IPS-18a (cell line): ENCODE data around the gene PSMB11.
"Not testable (repeated sequence)": the region's sequence is repeated elsewhere in the genome, so short reads cannot be mapped to it uniquely, and the experiment has no call there.

Experiments
- H3K27ac ChIP-seq: one replicate; pipeline ENCODE4 v1.5.1; 2013; ENCODE audit warnings: low read length
- H3K27me3 ChIP-seq: one replicate; pipeline ENCODE4 v1.6.1; 2013; ENCODE audit warnings: mild to moderate bottlenecking, low read length; ENCODE audit not compliant: control insufficient read depth, insufficient read depth
- H3K36me3 ChIP-seq: one replicate; pipeline ENCODE4 v1.6.1; 2013; ENCODE audit warnings: low read depth, low read length; ENCODE audit not compliant: control insufficient read depth
- H3K4me1 ChIP-seq: one replicate; pipeline ENCODE4 v1.6.1; 2013; ENCODE audit warnings: low read depth, low read length; ENCODE audit not compliant: control insufficient read depth
- H3K4me3 ChIP-seq: one replicate; pipeline ENCODE4 v1.5.1; 2013; ENCODE audit warnings: low read length
- H3K9ac ChIP-seq: one replicate; pipeline ENCODE4 v1.6.1; 2013; ENCODE audit warnings: mild to moderate bottlenecking, low read length, moderate library complexity
- H3K9me3 ChIP-seq: one replicate; pipeline ENCODE4 v1.6.1; 2013; ENCODE audit warnings: low read depth, low read length; ENCODE audit not compliant: control insufficient read depth

Gene PSMB11, protein sequence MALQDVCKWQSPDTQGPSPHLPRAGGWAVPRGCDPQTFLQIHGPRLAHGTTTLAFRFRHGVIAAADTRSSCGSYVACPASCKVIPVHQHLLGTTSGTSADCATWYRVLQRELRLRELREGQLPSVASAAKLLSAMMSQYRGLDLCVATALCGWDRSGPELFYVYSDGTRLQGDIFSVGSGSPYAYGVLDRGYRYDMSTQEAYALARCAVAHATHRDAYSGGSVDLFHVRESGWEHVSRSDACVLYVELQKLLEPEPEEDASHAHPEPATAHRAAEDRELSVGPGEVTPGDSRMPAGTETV

DNA sequence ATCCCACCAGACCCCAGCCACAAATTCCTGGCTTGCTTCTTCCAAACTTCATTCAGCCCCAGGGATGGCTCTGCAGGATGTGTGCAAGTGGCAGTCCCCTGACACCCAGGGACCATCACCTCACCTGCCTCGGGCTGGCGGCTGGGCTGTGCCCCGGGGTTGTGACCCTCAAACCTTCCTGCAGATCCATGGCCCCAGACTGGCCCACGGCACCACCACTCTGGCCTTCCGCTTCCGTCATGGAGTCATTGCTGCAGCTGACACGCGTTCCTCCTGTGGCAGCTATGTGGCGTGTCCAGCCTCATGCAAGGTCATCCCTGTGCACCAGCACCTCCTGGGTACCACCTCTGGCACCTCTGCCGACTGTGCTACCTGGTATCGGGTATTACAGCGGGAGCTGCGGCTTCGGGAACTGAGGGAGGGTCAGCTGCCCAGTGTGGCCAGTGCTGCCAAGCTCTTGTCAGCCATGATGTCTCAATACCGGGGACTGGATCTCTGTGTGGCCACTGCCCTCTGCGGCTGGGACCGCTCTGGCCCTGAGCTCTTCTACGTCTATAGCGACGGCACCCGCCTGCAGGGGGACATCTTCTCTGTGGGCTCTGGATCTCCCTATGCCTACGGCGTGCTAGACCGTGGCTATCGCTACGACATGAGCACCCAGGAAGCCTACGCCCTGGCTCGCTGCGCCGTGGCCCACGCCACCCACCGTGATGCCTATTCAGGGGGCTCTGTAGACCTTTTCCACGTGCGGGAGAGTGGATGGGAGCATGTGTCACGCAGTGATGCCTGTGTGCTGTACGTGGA, at the start of gene PSMB11:
Gene PSMB11 (plus strand): TSS at position 51 of the 804 bp plus-strand sequence. CDS start 14 bp downstream, at position 65.
- no peaks in the 10 kb centered on the region for H3K27me3 ChIP-seq
- H3K9me3 ChIP-seq = no peaks in the 10 kb centered on the region
- H3K4me1 ChIP-seq = peaks cover 3% of the 10 kb centered on the region
- no peak within 1 kb of the TSS for H3K9ac ChIP-seq
- no peak within 1 kb of the TSS for H3K27ac ChIP-seq
- H3K36me3 ChIP-seq = no peaks in the 10 kb centered on the region
- H3K4me3 ChIP-seq = no peak within 1 kb of the TSS

DNA sequence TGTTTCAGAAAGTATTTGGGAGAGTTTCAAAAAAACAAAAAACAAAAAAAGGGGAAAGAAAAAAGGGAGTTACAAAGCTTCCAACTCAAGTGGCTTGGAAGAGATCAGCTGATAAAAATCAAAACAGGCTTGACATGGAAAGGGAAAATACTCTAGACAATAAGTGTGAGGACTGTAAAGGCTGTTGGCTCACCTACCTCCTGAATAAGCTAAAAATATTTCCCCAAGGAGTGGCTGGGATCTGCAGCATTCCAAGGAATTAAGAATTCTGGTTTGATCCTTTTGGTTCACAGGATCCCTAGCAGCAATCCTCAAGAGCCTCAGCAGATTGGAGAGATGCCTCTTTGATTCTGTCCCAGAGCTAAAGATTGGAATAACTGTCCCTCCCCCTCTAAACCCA, 48.5 kb upstream of the PSMB11 start:
- no peaks in the 10 kb centered on the region for H3K9me3 ChIP-seq
- H3K4me1 ChIP-seq = peaks cover 4% of the 10 kb centered on the region
- H3K4me3 ChIP-seq = no peak overlapping the region
- H3K27ac ChIP-seq = no peak overlapping the region
- no peak overlapping the region for H3K9ac ChIP-seq
- H3K27me3 ChIP-seq = no peaks in the 10 kb centered on the region
- H3K36me3 ChIP-seq = no peaks in the 10 kb centered on the region

DNA sequence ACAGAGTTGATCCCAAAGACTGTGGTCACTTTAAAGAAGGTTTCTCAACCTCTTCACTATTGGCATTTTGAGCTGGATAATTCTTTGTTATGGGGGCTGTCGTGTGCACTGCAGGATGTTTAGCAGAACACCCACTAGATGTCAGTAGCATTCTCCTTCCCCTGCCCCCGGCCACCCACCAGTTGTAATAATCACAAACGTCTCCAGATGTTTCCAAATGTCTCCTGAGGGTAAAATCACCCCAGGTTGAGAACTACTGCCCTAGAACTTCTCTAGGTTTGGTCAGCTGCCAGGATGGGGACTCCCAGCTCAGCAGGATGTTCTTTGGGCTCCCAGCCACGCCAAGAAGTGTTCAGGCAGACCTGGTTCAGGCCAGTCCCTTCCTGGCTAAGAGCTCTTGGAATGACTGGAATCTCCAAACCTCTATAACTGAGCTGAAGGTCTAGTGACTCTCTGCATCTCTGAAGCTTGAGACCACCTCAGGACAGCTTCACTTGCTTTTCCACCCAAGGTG, 47.2 kb upstream of the PSMB11 start:
- Histone ChIP-seq H3K27me3 (no peaks in the 10 kb centered on the region), H3K4me3 (no peak overlapping the region), H3K9ac (no peak overlapping the region), H3K36me3 (no peaks in the 10 kb centered on the region), H3K27ac (no peak overlapping the region), H3K9me3 (no peaks in the 10 kb centered on the region), H3K4me1 (peaks cover 4% of the 10 kb centered on the region)

DNA sequence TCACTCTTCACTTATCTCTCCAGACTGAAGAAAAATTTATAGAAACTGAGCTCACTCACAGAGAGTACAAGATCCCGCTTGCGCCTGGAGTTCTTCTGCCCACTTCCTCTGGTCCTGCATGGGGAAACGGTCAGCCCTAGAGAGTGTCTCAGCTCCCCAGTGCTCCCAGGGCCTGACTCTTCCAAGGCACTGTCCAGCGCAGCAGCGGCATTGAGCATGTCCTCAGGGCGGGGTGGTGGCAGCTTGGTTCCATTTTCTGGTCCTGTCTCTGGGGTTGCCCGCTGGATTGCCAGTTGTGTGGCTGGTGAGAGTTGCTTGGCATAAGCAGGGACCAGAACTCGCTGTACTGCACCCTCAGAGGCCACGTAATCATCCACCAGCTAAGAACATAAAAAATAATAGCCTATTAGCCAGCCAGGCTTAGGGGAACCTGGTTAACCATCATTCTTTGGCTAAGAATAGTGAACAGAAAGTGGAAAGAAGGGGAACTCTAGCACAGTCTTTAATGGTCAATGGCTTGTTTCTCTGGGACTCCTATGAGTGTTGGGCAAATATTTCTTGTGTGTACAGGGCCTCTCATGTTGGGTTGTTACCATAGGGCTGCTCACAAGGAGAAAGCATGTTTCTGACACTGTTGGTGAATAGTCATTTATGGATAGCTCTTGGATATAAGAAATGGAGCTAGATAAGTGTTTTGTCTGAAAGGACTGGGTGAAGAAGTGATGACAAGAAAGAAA, 46.0 kb upstream of the PSMB11 start:
- Histone ChIP-seq H3K9me3 (no peaks in the 10 kb centered on the region), H3K36me3 (no peaks in the 10 kb centered on the region), H3K9ac (no peak overlapping the region), H3K27ac (no peak overlapping the region), H3K4me1 (peaks cover 4% of the 10 kb centered on the region), H3K4me3 (no peak overlapping the region), H3K27me3 (no peaks in the 10 kb centered on the region)

DNA sequence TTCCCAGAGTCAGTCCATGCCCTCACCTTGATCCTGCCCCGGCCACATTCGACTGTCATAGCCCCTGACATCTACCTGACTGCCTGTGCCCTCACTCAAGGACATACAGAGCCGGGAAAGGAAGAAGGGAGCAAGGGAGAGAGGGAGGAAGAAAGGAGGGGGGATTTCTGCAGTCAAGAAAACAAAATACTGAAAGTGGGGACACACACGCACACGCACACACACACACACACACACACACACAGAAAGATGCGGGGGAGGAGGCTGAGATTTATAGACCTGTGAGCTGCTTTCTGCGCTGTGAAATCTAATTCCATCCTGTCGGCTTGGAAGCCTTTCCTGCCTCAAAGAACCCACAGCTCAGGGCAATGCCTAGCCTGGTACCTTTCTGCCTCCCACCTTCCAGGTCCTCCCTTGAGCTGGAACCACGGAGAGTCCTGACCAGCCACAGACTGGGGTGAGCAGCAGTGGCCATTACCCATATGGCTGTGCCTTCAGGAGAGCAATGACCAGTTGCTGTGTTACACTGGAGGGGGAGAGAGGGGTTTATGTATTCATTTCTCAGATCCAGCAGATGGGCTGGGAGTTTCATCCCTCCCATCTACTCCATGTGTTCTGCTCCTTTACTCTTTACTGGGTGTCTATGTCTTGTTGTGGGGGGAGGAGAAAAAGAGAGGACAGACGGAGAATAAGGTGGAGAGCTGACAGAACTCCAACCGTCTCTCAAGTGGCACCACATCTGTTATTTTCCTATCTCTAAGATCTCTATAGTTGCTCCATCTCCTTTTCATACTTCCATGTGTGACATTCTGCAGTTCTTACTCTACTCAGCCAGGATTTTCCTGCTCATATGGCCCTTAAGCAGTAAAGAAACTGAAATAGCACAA, 45.0 kb upstream of the PSMB11 start:
- H3K4me3 ChIP-seq = no peak overlapping the region
- no peak overlapping the region for H3K27ac ChIP-seq
- no peaks in the 10 kb centered on the region for H3K27me3 ChIP-seq
- H3K9me3 ChIP-seq = no peaks in the 10 kb centered on the region
- H3K36me3 ChIP-seq = no peaks in the 10 kb centered on the region
- peaks cover 4% of the 10 kb centered on the region for H3K4me1 ChIP-seq
- no peak overlapping the region for H3K9ac ChIP-seq

DNA sequence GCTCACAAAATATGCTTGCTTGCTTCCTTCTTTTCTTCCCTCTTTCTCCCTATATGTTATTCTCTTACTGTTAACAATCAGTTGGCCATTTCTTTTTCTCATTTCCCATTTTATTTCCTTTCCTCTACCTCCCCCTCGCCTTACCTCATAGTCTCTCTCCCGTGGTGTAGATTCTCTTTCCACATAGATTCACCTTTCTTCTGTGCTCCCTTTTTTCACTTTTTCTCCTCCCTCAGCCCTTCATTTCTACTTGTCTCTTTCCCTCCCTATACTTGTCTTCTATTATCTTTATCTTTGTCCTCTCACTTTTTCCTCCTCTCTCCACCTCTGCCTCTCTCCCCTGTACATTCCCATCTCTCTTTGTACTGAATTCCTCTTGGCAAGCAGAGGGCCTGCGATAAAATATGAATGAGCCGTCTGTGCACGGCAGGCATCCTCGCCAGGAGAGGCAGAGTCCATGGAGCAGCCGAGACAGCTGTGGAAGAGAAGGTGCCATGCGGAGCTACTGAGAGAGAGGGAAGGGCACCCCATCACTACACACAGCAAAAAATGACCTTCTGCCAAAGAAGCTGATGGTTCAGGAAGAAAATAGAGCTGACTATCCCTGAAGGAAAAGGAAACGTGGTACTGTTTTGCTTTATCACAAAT, 44.2 kb upstream of the PSMB11 start:
- Histone ChIP-seq H3K9ac (no peak overlapping the region), H3K9me3 (no peaks in the 10 kb centered on the region), H3K36me3 (no peaks in the 10 kb centered on the region), H3K27ac (no peak overlapping the region), H3K27me3 (no peaks in the 10 kb centered on the region), H3K4me3 (no peak overlapping the region), H3K4me1 (peaks cover 4% of the 10 kb centered on the region)

DNA sequence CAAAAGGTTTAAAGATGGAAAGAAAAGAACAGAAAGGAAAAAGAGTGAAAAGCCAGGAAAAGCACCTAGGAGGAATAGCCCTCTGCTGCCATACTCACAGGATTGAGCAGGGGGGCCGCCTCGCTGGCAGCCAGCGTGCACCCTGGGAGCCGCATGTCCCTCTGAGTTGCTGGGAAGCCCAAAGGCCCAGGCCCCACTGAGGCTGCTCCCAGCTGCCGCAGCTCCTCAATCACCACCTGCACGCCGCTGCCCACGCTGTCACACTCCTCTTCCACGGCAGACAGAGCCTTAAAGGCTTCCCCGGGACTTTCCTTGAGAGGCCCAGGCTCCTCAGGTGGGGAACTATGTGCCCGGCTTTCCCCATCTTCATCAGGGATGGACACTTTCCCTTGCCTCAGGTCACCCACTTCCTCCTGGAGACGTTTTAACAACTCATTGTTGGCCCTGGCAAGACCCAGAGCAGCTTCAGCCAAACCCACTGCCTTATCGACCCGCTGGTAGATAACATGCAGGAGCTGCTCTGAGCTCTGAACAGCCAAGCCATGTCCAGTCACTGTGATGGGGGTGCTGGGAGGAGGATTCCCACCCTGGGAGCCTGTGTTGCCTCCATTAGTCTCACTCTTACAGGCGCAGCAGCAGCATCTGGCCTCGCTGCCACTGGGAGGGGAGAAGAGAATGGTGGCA, 43.5 kb upstream of the PSMB11 start:
- Histone ChIP-seq H3K9ac (no peak overlapping the region), H3K4me1 (peaks cover 4% of the 10 kb centered on the region), H3K27ac (no peak overlapping the region), H3K27me3 (no peaks in the 10 kb centered on the region), H3K36me3 (no peaks in the 10 kb centered on the region), H3K4me3 (no peak overlapping the region), H3K9me3 (no peaks in the 10 kb centered on the region)

DNA sequence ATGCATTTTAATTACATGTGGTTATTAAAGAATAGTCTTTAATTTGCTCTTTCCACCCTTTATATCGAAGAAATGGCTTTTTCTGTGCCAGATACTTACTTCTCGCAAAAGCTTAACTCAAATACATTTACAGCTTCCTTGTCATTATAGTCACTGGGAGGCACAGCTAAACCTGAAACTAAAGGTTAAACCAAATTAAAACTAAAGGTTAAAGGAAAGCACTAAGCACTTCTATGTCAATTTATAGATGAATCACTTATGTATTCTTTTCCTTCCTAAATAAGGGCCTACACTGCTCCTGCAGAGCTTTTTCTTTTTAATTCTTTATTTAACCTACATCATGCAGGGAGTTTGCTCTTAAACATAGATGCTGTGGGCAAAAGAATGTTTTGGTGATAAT, 41.2 kb upstream of the PSMB11 start:
- Histone ChIP-seq H3K4me3 (no peak overlapping the region), H3K4me1 (peaks cover 1% of the 10 kb centered on the region), H3K9me3 (no peaks in the 10 kb centered on the region), H3K36me3 (no peaks in the 10 kb centered on the region), H3K9ac (no peak overlapping the region), H3K27ac (no peak overlapping the region), H3K27me3 (no peaks in the 10 kb centered on the region)

DNA sequence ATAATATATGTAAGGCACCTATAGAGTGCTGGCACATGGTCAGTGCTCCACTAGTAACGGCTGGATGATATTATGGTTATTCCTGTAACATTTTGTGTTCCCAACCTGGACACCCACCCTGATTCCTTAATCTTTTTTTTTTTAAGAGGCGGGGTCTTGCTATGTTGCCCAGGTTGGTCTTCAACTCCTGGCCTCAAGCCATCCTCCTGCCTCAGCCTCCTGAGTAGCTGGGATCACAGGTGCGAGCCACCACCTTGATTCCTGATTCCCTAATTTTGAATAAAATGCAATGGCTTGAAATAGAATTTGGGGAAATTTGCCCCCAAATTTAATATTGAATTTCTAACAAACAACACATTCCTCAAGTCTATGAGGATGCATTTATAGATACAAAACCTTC, 39.4 kb upstream of the PSMB11 start:
- H3K36me3 ChIP-seq = no peaks in the 10 kb centered on the region
- H3K27ac ChIP-seq = no peak overlapping the region
- H3K4me3 ChIP-seq = no peak overlapping the region
- no peak overlapping the region for H3K9ac ChIP-seq
- H3K9me3 ChIP-seq = no peaks in the 10 kb centered on the region
- peaks cover 13% of the 10 kb centered on the region for H3K4me1 ChIP-seq
- H3K27me3 ChIP-seq = no peaks in the 10 kb centered on the region

DNA sequence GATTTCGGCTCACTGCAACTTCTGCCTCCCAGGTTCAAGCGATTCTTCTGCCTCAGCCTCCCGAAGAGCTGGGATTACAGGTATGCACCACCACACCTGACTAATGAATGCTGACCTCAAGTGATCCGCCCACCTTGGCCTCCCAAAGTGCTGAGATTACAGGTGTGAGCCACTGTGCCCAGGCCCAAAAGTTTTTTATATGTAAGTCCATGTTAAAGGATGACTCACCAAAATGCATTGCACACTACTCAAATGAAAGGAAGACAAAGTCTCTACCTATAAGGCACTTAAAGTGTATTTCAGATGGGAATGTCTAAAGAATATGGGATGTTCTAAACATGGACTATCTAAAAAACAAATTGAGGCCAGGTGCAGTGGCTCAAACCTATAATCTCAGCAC, 37.7 kb upstream of the PSMB11 start:
- not testable (repeated sequence) for H3K27me3 ChIP-seq, H3K27ac ChIP-seq, H3K36me3 ChIP-seq, H3K4me3 ChIP-seq, H3K9ac ChIP-seq, H3K9me3 ChIP-seq
- H3K4me1 ChIP-seq = peaks cover 14% of the 10 kb centered on the region
